GM12892 (cell line): ENCODE data around the gene DAPK2.

ENCODE experiments used
- POLR2A ChIP-seq: IDR thresholded peaks from 2 replicates; pipeline ENCODE4 v1.6.1; 2011; ENCODE audit warnings: low read depth, low read length, control low read depth
- POLR2AphosphoS5 ChIP-seq: IDR thresholded peaks from 2 replicates; pipeline ENCODE4 v1.6.1; 2011; ENCODE audit warnings: low read depth, low read length, control low read depth
- TAF1 ChIP-seq: IDR thresholded peaks from 2 replicates; pipeline ENCODE4 v1.6.1; 2011; ENCODE audit warnings: low read depth, mild to moderate bottlenecking, control low read depth, low read length, borderline replicate concordance

DNA sequence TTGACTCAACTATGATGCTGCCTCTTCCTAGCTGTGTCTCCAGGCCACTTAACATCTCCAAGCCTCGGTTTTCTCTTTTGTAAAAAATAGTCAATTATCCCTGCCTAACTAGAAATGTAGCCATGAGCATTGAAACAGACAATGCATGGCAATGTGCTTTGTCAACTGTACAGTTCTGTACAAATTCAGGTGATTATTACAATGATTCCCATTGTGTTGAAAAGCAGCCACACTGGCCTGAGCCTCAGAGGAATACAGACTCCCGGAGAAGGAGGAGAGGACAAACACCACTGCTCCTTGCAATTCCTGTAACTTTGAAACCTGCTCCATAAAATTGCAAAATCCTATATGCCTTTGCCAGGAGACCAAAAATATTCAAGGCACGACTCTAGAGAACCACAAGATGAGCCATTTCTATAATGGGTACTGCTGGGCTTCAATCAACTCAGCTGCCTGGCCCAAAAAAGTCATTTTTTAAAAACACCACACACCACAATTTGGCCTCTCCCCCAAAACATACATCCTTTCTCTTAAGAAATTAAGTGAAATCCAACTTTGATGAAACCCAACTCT, 28.6 kb downstream of the DAPK2 start:
- TF ChIP-seq POLR2A (no peak), POLR2AphosphoS5 (no peak), TAF1 (no peak)
